ENCODE results near the gene FBXW8. TPM values are rescaled to one million over a fixed set of nuclear protein-coding genes. Genes with fewer than 3 reads are reported as not detected.

Gene FBXW8
- total RNA-seq, 2 experiments from 2014 or later, result 6.6 to 7.3 TPM

DNA sequence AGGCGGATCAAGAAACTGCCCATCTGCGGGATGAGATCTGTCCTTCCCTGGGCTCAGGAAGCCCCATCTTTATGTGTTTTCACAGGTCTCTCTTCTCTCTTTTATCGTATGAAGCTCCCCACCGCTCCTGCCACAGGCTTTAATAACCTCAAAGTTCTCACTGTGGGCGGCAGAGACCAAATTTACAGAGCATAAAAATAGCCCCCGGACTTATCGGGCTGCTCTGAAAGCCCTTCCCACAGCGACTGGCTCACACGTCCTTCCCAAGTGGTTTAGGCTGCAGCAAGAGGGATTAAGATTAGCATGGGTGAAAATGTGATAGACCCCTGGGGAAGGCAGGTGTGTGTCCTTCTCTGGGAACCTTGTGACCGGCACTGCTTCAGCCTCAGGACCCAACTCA lies 140.6 kb downstream of the FBXW8 start:
- Mint-ChIP-seq H3K27me3 (no peaks in the 10 kb centered on the region), H3K9me3 (no peaks in the 10 kb centered on the region), H3K36me3 (ENCODE audit: low read depth) (no peaks in the 10 kb centered on the region), H3K27ac (no peak overlapping the region), H3K4me3 (no peak overlapping the region), H3K4me1 (ENCODE audit: low read depth) (no peaks in the 10 kb centered on the region)
- ATAC-seq (ENCODE audit: poor library complexity) (no peak), DNase-seq (peak in 1 of 14 experiments; percentile 32)
- Histone ChIP-seq H3K9me3 (ENCODE audit: control insufficient read depth in 1 of 2, insufficient read depth in 1 of 2, low read length in 2 of 2) (peaks cover 0 to 2% of the 10 kb centered on the region in 2 experiments), H3K27me3 (ENCODE audit: control insufficient read depth in 1 of 2, insufficient read depth in 2 of 2, low read length in 2 of 2) (no peaks in the 10 kb centered on the region), H3K27ac (ENCODE audit: low read depth in 1 of 2, low read length in 2 of 2) (no peak overlapping the region), H3K4me1 (ENCODE audit: insufficient read depth, low read length) (no peaks in the 10 kb centered on the region), H3K36me3 (ENCODE audit: insufficient read depth, low read length) (no peaks in the 10 kb centered on the region), H3K4me3 (ENCODE audit: low read length) (no peak overlapping the region)
- ChIA-PET CTCF (no interaction called here), POLR2A (no interaction called here)
- intact Hi-C loops (cut with DNase I, micrococcal nuclease), result no loop called here
- TF ChIP-seq, protein P1, sequence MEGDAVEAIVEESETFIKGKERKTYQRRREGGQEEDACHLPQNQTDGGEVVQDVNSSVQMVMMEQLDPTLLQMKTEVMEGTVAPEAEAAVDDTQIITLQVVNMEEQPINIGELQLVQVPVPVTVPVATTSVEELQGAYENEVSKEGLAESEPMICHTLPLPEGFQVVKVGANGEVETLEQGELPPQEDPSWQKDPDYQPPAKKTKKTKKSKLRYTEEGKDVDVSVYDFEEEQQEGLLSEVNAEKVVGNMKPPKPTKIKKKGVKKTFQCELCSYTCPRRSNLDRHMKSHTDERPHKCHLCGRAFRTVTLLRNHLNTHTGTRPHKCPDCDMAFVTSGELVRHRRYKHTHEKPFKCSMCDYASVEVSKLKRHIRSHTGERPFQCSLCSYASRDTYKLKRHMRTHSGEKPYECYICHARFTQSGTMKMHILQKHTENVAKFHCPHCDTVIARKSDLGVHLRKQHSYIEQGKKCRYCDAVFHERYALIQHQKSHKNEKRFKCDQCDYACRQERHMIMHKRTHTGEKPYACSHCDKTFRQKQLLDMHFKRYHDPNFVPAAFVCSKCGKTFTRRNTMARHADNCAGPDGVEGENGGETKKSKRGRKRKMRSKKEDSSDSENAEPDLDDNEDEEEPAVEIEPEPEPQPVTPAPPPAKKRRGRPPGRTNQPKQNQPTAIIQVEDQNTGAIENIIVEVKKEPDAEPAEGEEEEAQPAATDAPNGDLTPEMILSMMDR (IDR thresholded peaks at IDR 0.05), result no peak

DNA sequence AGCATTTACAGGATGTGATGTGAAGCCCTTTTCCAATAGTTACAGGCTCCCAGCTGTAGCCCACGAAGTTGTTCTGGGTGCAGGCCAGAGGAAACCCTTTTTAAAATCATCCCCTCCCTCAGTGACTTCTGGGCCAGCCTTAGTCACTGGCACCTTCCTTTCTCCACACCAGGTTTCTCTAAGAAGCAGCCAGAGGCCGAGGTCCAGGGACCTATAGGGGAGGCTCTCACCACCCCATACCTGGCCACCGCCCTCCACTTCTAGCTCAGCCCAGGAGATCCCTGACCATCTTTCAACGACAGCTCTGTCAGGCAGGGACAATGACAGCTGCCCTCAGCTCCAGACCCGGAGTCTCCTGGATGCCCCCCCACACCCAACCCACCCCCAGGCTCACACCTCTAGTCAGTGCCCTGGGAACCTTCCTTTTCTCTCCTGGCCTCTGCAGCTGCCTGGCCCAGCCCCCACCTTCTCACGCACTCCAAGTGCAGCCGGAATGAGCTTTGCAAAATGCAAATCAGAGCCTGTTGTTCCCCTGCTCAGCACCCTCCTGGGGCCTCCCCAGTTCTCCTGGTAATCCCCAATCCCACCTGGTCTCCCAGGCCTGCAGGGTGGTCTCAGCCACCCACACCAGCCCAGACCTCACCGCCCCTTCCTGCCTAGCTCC lies 141.8 kb downstream of the FBXW8 start:
- Histone ChIP-seq H3K4me3 (ENCODE audit: low read length) (no peak overlapping the region), H3K27me3 (ENCODE audit: control insufficient read depth in 1 of 2, insufficient read depth in 2 of 2, low read length in 2 of 2) (no peaks in the 10 kb centered on the region), H3K9me3 (ENCODE audit: control insufficient read depth in 1 of 2, insufficient read depth in 1 of 2, low read length in 2 of 2) (no peaks in the 10 kb centered on the region), H3K36me3 (ENCODE audit: insufficient read depth, low read length) (no peaks in the 10 kb centered on the region), H3K4me1 (ENCODE audit: insufficient read depth, low read length) (no peaks in the 10 kb centered on the region), H3K27ac (ENCODE audit: low read depth in 1 of 2, low read length in 2 of 2) (no peak overlapping the region)
- ChIA-PET CTCF (no interaction called here), POLR2A (no interaction called here)
- TF ChIP-seq, protein P1 (IDR thresholded peaks at IDR 0.05), result no peak
- Mint-ChIP-seq H3K4me1 (ENCODE audit: low read depth) (no peaks in the 10 kb centered on the region), H3K9me3 (no peaks in the 10 kb centered on the region), H3K27ac (no peak overlapping the region), H3K4me3 (no peak overlapping the region), H3K27me3 (no peaks in the 10 kb centered on the region), H3K36me3 (ENCODE audit: low read depth) (no peaks in the 10 kb centered on the region)
- ATAC-seq (ENCODE audit: poor library complexity) (no peak), DNase-seq (no peak)
- intact Hi-C loops (cut with DNase I, micrococcal nuclease), result no loop called here

DNA sequence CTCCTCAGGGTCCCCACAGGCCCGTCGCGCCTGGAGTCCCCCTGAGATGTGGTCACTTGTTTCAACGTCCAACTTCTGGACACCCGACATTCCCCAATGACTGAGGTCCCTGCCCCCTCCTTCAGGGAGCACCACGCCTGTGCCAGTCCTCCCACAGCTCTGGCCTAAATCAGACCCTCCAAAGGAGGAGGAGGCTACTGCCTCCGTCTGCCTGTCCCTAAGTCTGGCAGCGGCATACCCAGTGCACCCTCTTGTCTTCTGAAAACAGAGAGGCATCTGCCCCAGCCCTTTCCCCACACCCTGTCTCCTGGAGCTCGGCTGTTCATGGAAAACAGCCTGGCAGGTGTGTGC lies 142.3 kb downstream of the FBXW8 start:
- Histone ChIP-seq H3K36me3 (ENCODE audit: insufficient read depth, low read length) (no peaks in the 10 kb centered on the region), H3K27ac (ENCODE audit: low read depth in 1 of 2, low read length in 2 of 2) (no peak overlapping the region), H3K4me3 (ENCODE audit: low read length) (no peak overlapping the region), H3K27me3 (ENCODE audit: control insufficient read depth in 1 of 2, insufficient read depth in 2 of 2, low read length in 2 of 2) (no peaks in the 10 kb centered on the region), H3K4me1 (ENCODE audit: insufficient read depth, low read length) (no peaks in the 10 kb centered on the region), H3K9me3 (ENCODE audit: control insufficient read depth in 1 of 2, insufficient read depth in 1 of 2, low read length in 2 of 2) (no peaks in the 10 kb centered on the region)
- TF ChIP-seq, protein P1 (IDR thresholded peaks at IDR 0.05), result no peak
- ATAC-seq (ENCODE audit: poor library complexity) (no peak), DNase-seq (no peak)
- Mint-ChIP-seq H3K9me3 (no peaks in the 10 kb centered on the region), H3K27ac (no peak overlapping the region), H3K4me3 (no peak overlapping the region), H3K27me3 (no peaks in the 10 kb centered on the region), H3K36me3 (ENCODE audit: low read depth) (no peaks in the 10 kb centered on the region), H3K4me1 (ENCODE audit: low read depth) (no peaks in the 10 kb centered on the region)
- CTCF ChIA-PET, result no interaction called here
- intact Hi-C loops (cut with DNase I, micrococcal nuclease), result no loop called here
- POLR2A ChIA-PET, result no interaction called here

Data from CD4-positive, alpha-beta T cell (primary cell).